ENCODE data around the gene PPM1D.

GRCh38 chr17:60652454-60653247, 52.7 kb downstream of the PPM1D start:
- TF ChIP-seq POLR2A (IDR thresholded peaks at IDR 0.05) (no peak), CTCF (IDR thresholded peaks at IDR 0.05) (no peak)
